Small intestine (tissue), 16 donors: ENCODE measurements around the gene BCAS4. TPM values are rescaled to one million over a fixed set of nuclear protein-coding genes. Genes with fewer than 3 reads are reported as not detected.

Source experiments
- DNase-seq, 2 donors: peaks; one replicate each; pipeline versions ENCODE4 v3.0.0 to v3.0.0-alpha.2; 2013
- FAIRE-seq: peaks from 2 replicates; lab custom pipeline; 2012; peaks lifted over from hg19 to GRCh38; lab: Jason Lieb, UNC
- H3K27ac ChIP-seq, 3 donors: one replicate each; pipeline ENCODE4 v1.5.1; 2013; ENCODE audit warnings: low read length in 2 of 3, mild to moderate bottlenecking in 2 of 3, control low read depth in 1 of 3, inconsistent platforms in 1 of 3, low read depth in 1 of 3, moderate library complexity in 1 of 3
- H3K27me3 ChIP-seq, 3 donors: one replicate each; pipeline ENCODE4 v1.6.1; 2013; ENCODE audit warnings: low read length in 3 of 3, inconsistent platforms in 1 of 3; ENCODE audit not compliant: control insufficient read depth in 3 of 3, insufficient read depth in 3 of 3
- H3K36me3 ChIP-seq, 3 donors: one replicate each; pipeline ENCODE4 v1.6.1; 2013; ENCODE audit warnings: low read length in 3 of 3, inconsistent platforms in 1 of 3, low read depth in 1 of 3, mild to moderate bottlenecking in 1 of 3, moderate library complexity in 1 of 3; ENCODE audit not compliant: control insufficient read depth in 3 of 3, insufficient read depth in 2 of 3
- H3K4me1 ChIP-seq, 3 donors: one replicate each; pipeline ENCODE4 v1.6.1; 2013; ENCODE audit warnings: low read length in 2 of 3, inconsistent platforms in 1 of 3, low read depth in 1 of 3, mild to moderate bottlenecking in 1 of 3, moderate library complexity in 1 of 3; ENCODE audit not compliant: control insufficient read depth in 3 of 3, insufficient read depth in 2 of 3
- H3K4me3 ChIP-seq, 3 donors: one replicate each; pipeline ENCODE4 v1.5.1; 2013; ENCODE audit warnings: low read length in 3 of 3, control low read depth in 1 of 3, inconsistent platforms in 1 of 3, low read depth in 1 of 3, mild to moderate bottlenecking in 1 of 3, moderate library complexity in 1 of 3
- H3K9me3 ChIP-seq, 2 donors: one replicate each; pipeline ENCODE4 v1.6.1; 2013; ENCODE audit warnings: low read depth in 1 of 2, low read length in 1 of 2; ENCODE audit not compliant: control insufficient read depth in 2 of 2, insufficient read depth in 1 of 2
- WGBS, 3 donors: extraction: QIAGEN DNeasy Blood & Tissue Kit; methylation state at CpG; one replicate each; pipeline ENCODE4 v1.1.7; 2013; 5-methylcytosine and 5-hydroxymethylcytosine counted together
- long read RNA-seq, 10 donors: transcript quantifications; one replicate each; lab custom pipeline, GENCODE V29; 2026
- polyA plus RNA-seq, 4 donors: library from polyadenylated mRNA; stranded (reverse) in 3 of 4; unstranded in 1 of 4; fragments of 200-250 nt in 3 of 4; fragments of 120-200 nt in 1 of 4; gene quantifications; one replicate each; pipeline versions ENCODE4 v1.2.1 to v1.2.3, GENCODE V29; 2013
- donor health status: healthy with polysubstance abuse.
- donor health status: control.
- donor health status: control.
- donor health status: Bipolar disorder and iron deficiency.
- donor health status: healthy.

The BCAS4 gene
- polyA plus RNA-seq: 1 to 10 TPM in 3 of 4 donors, under 1 TPM in 1; 0.45 to 4.0 (median 1.5) TPM
- long read RNA-seq, donor 1, full-length matches to known transcripts: 3 of 3 reads
- long read RNA-seq, donor 1, partial matches to known transcripts: 0 of 3 reads
- long read RNA-seq, donor 1, other reads (novel, unspliced or antisense): 0 of 3 reads
- long read RNA-seq, donor 2: 0 reads
- long read RNA-seq, donor 3, full-length matches to known transcripts: 3 of 3 reads
- long read RNA-seq, donor 3, partial matches to known transcripts: 0 of 3 reads
- long read RNA-seq, donor 3, other reads (novel, unspliced or antisense): 0 of 3 reads
- long read RNA-seq, donor 4: 0 reads
- long read RNA-seq, donor 5, full-length matches to known transcripts: 2 of 2 reads
- long read RNA-seq, donor 5, partial matches to known transcripts: 0 of 2 reads
- long read RNA-seq, donor 5, other reads (novel, unspliced or antisense): 0 of 2 reads
- long read RNA-seq, donor 6: 0 reads
- long read RNA-seq, donor 7, full-length matches to known transcripts: 2 of 2 reads
- long read RNA-seq, donor 7, partial matches to known transcripts: 0 of 2 reads
- long read RNA-seq, donor 7, other reads (novel, unspliced or antisense): 0 of 2 reads
- long read RNA-seq, donor 8: 0 reads
- long read RNA-seq, donor 9: 0 reads
- long read RNA-seq, donor 10, partial matches to known transcripts: 0 of 5 reads
- long read RNA-seq, donor 10, other reads (novel, unspliced or antisense): 5 of 5 reads

- 0 to 1% (median 0%) methylated on average over 54 to 92 of the region's 92 CpGs for WGBS, 3 donors
- DNase-seq: peak; percentile 76 to 93
- no peak for FAIRE-seq
- no peaks in the 10 kb centered on the region for H3K36me3 ChIP-seq
- peaks cover 2 to 19% (median 6%) of the 10 kb centered on the region in 3 donors for H3K4me1 ChIP-seq
- H3K27me3 ChIP-seq: no peaks in the 10 kb centered on the region
- H3K9me3 ChIP-seq: no peaks in the 10 kb centered on the region
- H3K27ac ChIP-seq: peak within 1 kb of the TSS; percentile 30 to 45 (median 33)
- peak within 1 kb of the TSS; percentile 64 to 90 (median 78) for H3K4me3 ChIP-seq
Measured at GRCh38 chr20:50794846-50795634, at the start of gene BCAS4. TSS of gene BCAS4 (plus strand) at chr20:50795061. CDS start at chr20:50795084, 23 bp downstream.

- peak overlapping the region; percentile 27 to 80 (median 66) for H3K27ac ChIP-seq
- FAIRE-seq: no peak
- H3K36me3 ChIP-seq: peaks cover 5 to 32% (median 6%) of the 10 kb centered on the region in 3 donors
- peaks cover 0 to 51% (median 2%) of the 10 kb centered on the region in 3 donors for H3K4me1 ChIP-seq
- H3K27me3 ChIP-seq: no peaks in the 10 kb centered on the region
- no peak overlapping the region for H3K4me3 ChIP-seq
- peak in 1 of 2 donors; percentile 27 for DNase-seq
- WGBS, 3 donors: 20 to 61% (median 49%) methylated on average over 2 of the region's 2 CpGs
- no peaks in the 10 kb centered on the region for H3K9me3 ChIP-seq
Measured at GRCh38 chr20:50745634-50746137, 49.2 kb upstream of the BCAS4 start.

- H3K9me3 ChIP-seq: no peaks in the 10 kb centered on the region
- H3K36me3 ChIP-seq: peaks cover 5 to 30% (median 6%) of the 10 kb centered on the region in 3 donors
- no peak overlapping the region for H3K4me3 ChIP-seq
- FAIRE-seq (no peak), DNase-seq (peak; percentile 89 to 96)
- 24 to 57% (median 31%) methylated on average over 3 of the region's 3 CpGs for WGBS, 3 donors
- peak overlapping the region; percentile 9 to 80 (median 66) for H3K27ac ChIP-seq
- peaks cover 0 to 50% (median 2%) of the 10 kb centered on the region in 3 donors for H3K4me1 ChIP-seq
- H3K27me3 ChIP-seq: no peaks in the 10 kb centered on the region
Measured at GRCh38 chr20:50746138-50746940, 48.5 kb upstream of the BCAS4 start.

- Histone ChIP-seq H3K4me3 (no peak overlapping the region), H3K36me3 (peaks cover 5 to 25% (median 6%) of the 10 kb centered on the region in 3 donors), H3K4me1 (peaks cover 0 to 54% (median 2%) of the 10 kb centered on the region in 3 donors), H3K9me3 (no peaks in the 10 kb centered on the region), H3K27ac (peak overlapping the region in 1 of 3 donors; percentile 80), H3K27me3 (no peaks in the 10 kb centered on the region)
- WGBS, 3 donors: 79 to 92% (median 89%) methylated on average over 2 of the region's 2 CpGs
- no peak for FAIRE-seq
- DNase-seq: no peak
Measured at GRCh38 chr20:50747275-50747674, 47.6 kb upstream of the BCAS4 start.

- Histone ChIP-seq H3K36me3 (peaks cover 5 to 20% (median 6%) of the 10 kb centered on the region in 3 donors), H3K27me3 (no peaks in the 10 kb centered on the region), H3K27ac (no peak overlapping the region), H3K4me3 (no peak overlapping the region), H3K9me3 (no peaks in the 10 kb centered on the region), H3K4me1 (peaks cover 0 to 35% (median 0%) of the 10 kb centered on the region in 3 donors)
- DNase-seq (no peak), FAIRE-seq (no peak)
- WGBS, 3 donors: 79 to 86% (median 82%) methylated on average over 8 of the region's 8 CpGs
Measured at GRCh38 chr20:50750145-50750671, 44.7 kb upstream of the BCAS4 start.

GRCh38 chr20:50753152-50753551 is 41.7 kb upstream of the BCAS4 start:
- no peak for FAIRE-seq
- peaks cover 0 to 11% (median 0%) of the 10 kb centered on the region in 3 donors for H3K4me1 ChIP-seq
- H3K4me3 ChIP-seq: no peak overlapping the region
- no peaks in the 10 kb centered on the region for H3K27me3 ChIP-seq
- no peak overlapping the region for H3K27ac ChIP-seq
- peaks cover 5 to 16% (median 6%) of the 10 kb centered on the region in 3 donors for H3K36me3 ChIP-seq
- H3K9me3 ChIP-seq: no peaks in the 10 kb centered on the region
- 96 to 98% (median 98%) methylated on average over 3 of the region's 3 CpGs for WGBS, 3 donors
- DNase-seq: no peak

GRCh38 chr20:50754420-50754819 is 40.4 kb upstream of the BCAS4 start:
- FAIRE-seq (no peak), DNase-seq (no peak)
- Histone ChIP-seq H3K4me1 (peaks cover 0 to 4% (median 0%) of the 10 kb centered on the region in 3 donors), H3K9me3 (no peaks in the 10 kb centered on the region), H3K27me3 (no peaks in the 10 kb centered on the region), H3K27ac (no peak overlapping the region), H3K4me3 (no peak overlapping the region), H3K36me3 (peaks cover 3 to 9% (median 5%) of the 10 kb centered on the region in 3 donors)
- 91 to 93% (median 93%) methylated on average over 4 of the region's 4 CpGs for WGBS, 3 donors
